GF-D8 (cell line): ENCODE data around the gene FER1L5.

Source experiments
- DNase-seq: peaks from one replicate; lab custom pipeline; 2025; lab: John Stamatoyannopoulos, UW

The FER1L5 gene

DNA sequence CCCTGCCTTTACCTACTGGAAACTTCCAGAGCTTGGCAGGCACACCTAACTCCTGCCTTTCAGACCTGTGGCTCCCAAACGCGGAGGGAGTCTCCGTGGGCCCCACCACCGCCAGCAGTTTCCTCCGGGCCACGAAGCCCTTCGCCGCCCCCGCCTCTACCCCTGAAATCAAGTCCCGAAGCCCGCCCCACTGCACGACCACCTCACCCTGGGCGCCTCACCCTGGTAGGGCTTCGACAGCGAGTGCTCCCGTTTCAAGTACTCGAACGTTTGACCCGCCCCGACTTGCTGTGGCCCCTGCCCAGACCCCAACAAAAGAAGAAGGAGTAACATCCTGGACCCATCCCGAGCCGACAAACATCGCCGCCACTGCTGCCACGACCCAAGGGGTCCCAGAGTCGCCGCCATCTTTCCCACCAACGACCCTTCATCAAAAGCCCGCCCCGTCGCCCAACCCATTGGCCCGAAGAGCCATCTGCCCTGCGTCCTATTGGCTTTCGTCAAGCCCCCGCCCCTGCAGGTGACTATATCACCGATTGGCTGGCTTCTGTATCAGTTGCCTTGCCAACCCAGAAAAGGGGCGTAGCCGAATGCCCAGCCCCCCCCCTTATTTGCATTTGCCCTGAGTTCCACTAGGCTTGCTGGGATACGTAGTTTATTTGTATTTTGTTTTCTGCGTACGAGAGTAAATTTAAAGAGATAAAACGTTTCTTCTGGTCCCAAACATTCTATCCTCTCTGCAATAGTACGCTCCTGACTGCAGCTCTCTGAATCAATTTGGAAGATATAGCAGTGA lies 97.3 kb downstream of the FER1L5 start, which contains the start of gene LMAN2L:
Gene LMAN2L, minus strand, starts transcription at position 432 of the 796 bp plus-strand sequence. Its CDS starts 24 bp downstream, at position 408.
- DNase-seq = peak; percentile 92

DNA sequence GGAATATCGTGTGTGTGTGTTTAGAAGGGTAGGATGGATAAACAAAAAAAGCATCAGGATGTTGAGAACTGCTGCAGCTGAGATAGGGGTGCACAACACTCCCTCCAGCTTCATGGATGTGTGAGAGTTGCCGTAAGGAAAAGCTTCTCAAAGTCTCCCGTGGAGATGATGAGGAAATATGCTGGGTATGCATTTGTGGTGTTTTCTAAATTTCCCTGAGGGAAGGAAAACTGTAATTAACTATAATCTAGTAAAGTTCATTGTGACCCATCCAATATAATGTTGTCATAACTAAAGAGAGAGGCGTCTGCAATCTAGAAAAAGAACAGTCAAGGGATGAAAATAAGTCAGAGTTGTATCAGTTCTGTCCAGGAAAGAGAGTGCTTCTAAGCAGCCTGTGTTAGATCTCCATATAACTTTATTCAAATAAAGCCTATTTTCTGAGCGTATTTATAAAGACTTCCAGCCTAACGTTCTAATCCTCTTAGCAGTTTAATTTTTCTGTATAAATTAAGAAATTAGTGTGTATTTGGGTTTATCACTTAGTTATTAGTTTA lies 104.6 kb downstream of the FER1L5 start:
- no peak for DNase-seq

- no peak for DNase-seq
Measured at GRCh38 chr2:96751800-96752199, 109.2 kb downstream of the FER1L5 start.

DNA sequence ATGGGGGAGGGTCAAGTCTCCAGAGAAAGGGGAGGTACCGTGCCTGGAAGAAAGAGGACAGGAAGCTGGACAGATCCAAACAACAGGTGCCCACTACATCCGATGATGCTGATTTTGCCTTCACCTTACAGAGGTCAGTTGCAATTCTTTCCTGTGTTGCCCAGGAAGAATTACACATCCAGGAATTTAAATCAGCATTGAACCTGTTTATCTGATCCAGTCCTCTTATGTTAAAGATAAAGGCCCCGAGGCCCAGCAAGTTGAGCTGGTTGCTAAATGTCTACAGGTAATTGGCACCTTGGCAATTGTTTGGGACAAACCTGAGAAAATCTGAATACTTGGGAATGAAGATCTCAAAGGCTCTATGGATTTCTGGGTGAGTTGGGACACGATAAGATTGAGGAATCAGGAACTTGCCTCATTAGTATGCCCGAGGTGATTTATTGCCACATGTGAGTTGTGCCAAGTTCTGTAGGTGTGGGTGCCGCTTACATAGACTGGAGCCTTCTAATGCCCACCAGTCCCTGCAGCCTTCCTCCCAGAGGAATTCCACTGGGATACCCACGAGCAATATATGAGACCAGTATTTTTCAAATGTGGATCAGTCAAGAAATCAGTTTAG lies 111.2 kb downstream of the FER1L5 start:
- no peak for DNase-seq

DNA sequence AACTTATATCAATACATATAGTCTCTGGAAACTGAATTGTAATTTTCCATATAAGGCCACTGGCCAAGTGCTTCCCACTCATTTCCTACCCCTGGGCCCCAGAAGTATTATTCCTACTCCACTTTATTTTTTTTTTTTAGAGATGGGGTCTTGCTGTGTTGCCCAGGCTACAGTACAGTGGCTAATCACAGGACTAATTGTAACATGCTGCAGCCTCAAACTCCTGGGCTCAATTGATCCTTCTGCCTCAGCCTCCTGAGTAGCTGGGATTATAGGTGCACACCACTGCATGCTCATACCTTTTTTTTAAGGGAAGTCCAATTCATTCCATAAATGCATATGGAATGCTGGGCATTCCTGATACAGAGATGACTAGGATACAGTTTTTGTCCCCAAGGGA lies 111.8 kb downstream of the FER1L5 start:
- no peak for DNase-seq
